ENCODE measurements around the gene MBD6.

GRCh38 chr12:57476162-57476992 lies 46.2 kb upstream of the MBD6 start:
- TF ChIP-seq HMG20A (CRISPR knock-in tag; IDR thresholded peaks at IDR 0.05; ENCODE audit: borderline replicate concordance) (no peak), REST (IDR thresholded peaks at IDR 0.05; ENCODE audit: borderline replicate concordance in 1 of 2, low read depth in 1 of 2, low read length in 2 of 2) (no peak), KDM1A (CRISPR knock-in tag; IDR thresholded peaks at IDR 0.05) (no peak)

Data from HepG2 (cell line).